Body of pancreas (tissue), 4 donors: ENCODE results near the gene BMPER. TPM values are rescaled to one million over a fixed set of nuclear protein-coding genes. Genes with fewer than 3 reads are reported as not detected.

Source experiments
- ATAC-seq: fragments of 150-250 bp; one replicate; pipeline ENCODE4 v1.9.1; 2016
- DNase-seq, 4 donors: peaks; one replicate each; pipeline ENCODE4 v3.0.0-alpha.2; 2019
- H3K27ac ChIP-seq, 4 donors: fragments of 200-600 bp; sonication (generic); 1 replicate in 3 of 4; 2 replicates in 1 of 4; pipeline versions ENCODE4 v1.5.1 to v1.6.1; 2016 to 2019; ENCODE audit warnings: mild to moderate bottlenecking in 1 of 4, mixed read lengths in 1 of 4, moderate library complexity in 1 of 4
- H3K27me3 ChIP-seq, 2 donors: fragments of 200-600 bp; sonication (generic); one replicate each; pipeline ENCODE4 v1.6.0; 2016; ENCODE audit warnings: mild to moderate bottlenecking in 1 of 2
- H3K36me3 ChIP-seq, 2 donors: fragments of 200-600 bp; sonication (generic); replicated peaks in 1 of 2; 2 replicates each; pipeline ENCODE4 v1.5.1; 2016; ENCODE audit warnings: low read depth in 2 of 2; ENCODE audit not compliant: insufficient read depth in 1 of 2
- H3K4me1 ChIP-seq: fragments of 200-600 bp; sonication (generic); one replicate; pipeline ENCODE4 v1.6.0; 2016
- H3K4me3 ChIP-seq, 2 donors: fragments of 200-600 bp; sonication (generic); 1 replicate in 1 of 2; 2 replicates in 1 of 2; pipeline ENCODE4 v1.5.1; 2016 to 2019
- H3K9me3 ChIP-seq, 3 donors: fragments of 200-600 bp; sonication (generic); 1 replicate in 2 of 3; 2 replicates in 1 of 3; pipeline ENCODE4 v1.5.1; 2016
- CTCF ChIP-seq, 7 experiments: fragments of 450-650 bp in 4 of 7; fragments of 200-600 bp in 3 of 7; sonication (generic) in 3 of 7; IDR thresholded peaks; one replicate each; pipeline ENCODE4 v1.5.1; 2016 to 2019; ENCODE audit warnings: antibody characterized with exemption in 7 of 7
- POLR2A ChIP-seq, 3 donors: fragments of 450-650 bp; IDR thresholded peaks; one replicate each; pipeline ENCODE4 v1.6.1; 2016; ENCODE audit warnings: antibody characterized with exemption in 3 of 3, mild to moderate bottlenecking in 2 of 3
- WGBS, 2 donors: methylation state at CpG; one replicate each; pipeline ENCODE4 v1.1.5; 2017; 5-methylcytosine and 5-hydroxymethylcytosine counted together
- intact Hi-C: fragments of 100-400 bp; cut with DNase I; formaldehyde crosslinking; loops from one replicate; pipeline ENCODE4 v1.15.1; 2023
- total RNA-seq, 2 donors: library from RNA; depleted of rRNA; stranded (reverse); fragments of >200 nt; gene quantifications; one replicate each; pipeline ENCODE4 v1.1.0, GENCODE V29; 2016

The BMPER gene
- total RNA-seq, 2 donors from 2014 or later, result 0.33 to 0.78 TPM

GRCh38 chr7:34130558-34131295 lies 225.4 kb downstream of the BMPER start:
- Histone ChIP-seq H3K4me3 (no peak overlapping the region), H3K27me3 (no peaks in the 10 kb centered on the region), H3K9me3 (no peaks in the 10 kb centered on the region), H3K36me3 (no peaks in the 10 kb centered on the region), H3K4me1 (no peaks in the 10 kb centered on the region), H3K27ac (no peak overlapping the region)
- DNase-seq (no peak), ATAC-seq (no peak)
- WGBS, 2 donors, result 50 to 58% methylated on average over 5 of the region's 5 CpGs
- TF ChIP-seq CTCF (IDR thresholded peaks at IDR 0.05), result no peak
- TF ChIP-seq POLR2A (IDR thresholded peaks at IDR 0.05), result no peak
- intact Hi-C loops, result no loop called here

GRCh38 chr7:34131371-34131770 lies 226.0 kb downstream of the BMPER start:
- H3K27me3 ChIP-seq, result no peaks in the 10 kb centered on the region
- H3K27ac ChIP-seq, result no peak overlapping the region
- H3K4me1 ChIP-seq, result no peaks in the 10 kb centered on the region
- DNase-seq (no peak), ATAC-seq (no peak)
- 80% methylated on average over 9 of the region's 9 CpGs for WGBS, 2 donors
- intact Hi-C loops, result no loop called here
- no peak overlapping the region for H3K4me3 ChIP-seq
- no peak for TF ChIP-seq CTCF (IDR thresholded peaks at IDR 0.05)
- no peak for TF ChIP-seq POLR2A (IDR thresholded peaks at IDR 0.05)
- H3K9me3 ChIP-seq, result no peaks in the 10 kb centered on the region
- H3K36me3 ChIP-seq, result no peaks in the 10 kb centered on the region

GRCh38 chr7:34133356-34133982 lies 228.1 kb downstream of the BMPER start:
- intact Hi-C loops, result no loop called here
- no peaks in the 10 kb centered on the region for H3K9me3 ChIP-seq
- H3K4me1 ChIP-seq, result no peaks in the 10 kb centered on the region
- no peaks in the 10 kb centered on the region for H3K27me3 ChIP-seq
- ATAC-seq, result no peak
- no peak overlapping the region for H3K27ac ChIP-seq
- DNase-seq, result no peak
- H3K36me3 ChIP-seq, result no peaks in the 10 kb centered on the region
- WGBS, 2 donors, result 66% methylated on average over 8 of the region's 8 CpGs
- TF ChIP-seq CTCF (IDR thresholded peaks at IDR 0.05), result no peak
- TF ChIP-seq POLR2A (IDR thresholded peaks at IDR 0.05), result no peak
- H3K4me3 ChIP-seq, result no peak overlapping the region

- H3K27me3 ChIP-seq, result no peaks in the 10 kb centered on the region
- DNase-seq, result peak; percentile 43 to 66 (median 58)
Observed at GRCh38 chr7:34133983-34134782, 228.8 kb downstream of the BMPER start.

More at GRCh38 chr7:34133983-34134782, 228.8 kb downstream of the BMPER start:
- TF ChIP-seq CTCF (IDR thresholded peaks at IDR 0.05) (peak; percentile 16 to 47 (median 38)), POLR2A (IDR thresholded peaks at IDR 0.05) (no peak)
- intact Hi-C loops, result no loop called here
- no peak overlapping the region for H3K27ac ChIP-seq
- H3K4me3 ChIP-seq, result no peak overlapping the region
- 18 to 22% methylated on average over 12 of the region's 12 CpGs for WGBS, 2 donors
- H3K36me3 ChIP-seq, result no peaks in the 10 kb centered on the region
- no peaks in the 10 kb centered on the region for H3K4me1 ChIP-seq
- H3K9me3 ChIP-seq, result no peaks in the 10 kb centered on the region
- ATAC-seq, result peak; percentile 45
